NCI-H146 (cell line): ENCODE data around the gene TTC9B.
"Not testable (repeated sequence)": the region's sequence is repeated elsewhere in the genome, so short reads cannot be mapped to it uniquely, and the experiment has no call there.

Experiments
- DNase-seq: peaks from one replicate; lab custom pipeline; 2025; lab: John Stamatoyannopoulos, UW

Gene TTC9B

GRCh38 chr19:40170303-40170989, 47.7 kb downstream of the TTC9B start:
- DNase-seq = not testable (repeated sequence)

GRCh38 chr19:40169482-40170302, 48.5 kb downstream of the TTC9B start:
- DNase-seq = not testable (repeated sequence)
